OCI-LY3 (cell line): Measurements from ENCODE around the gene PIM3.

ENCODE experiments used
- EZH2phosphoT487 ChIP-seq: fragments of 200-600 bp; shearing (Covaris generic); IDR thresholded peaks from 2 replicates; pipeline ENCODE4 v1.6.1; 2018; ENCODE audit warnings: antibody characterized with exemption, mixed run types, low read depth
- TF ChIP-seq, protein P1 (sequence below): fragments of 200-600, 300-600 bp; sonication (generic); IDR thresholded peaks from 2 replicates; pipeline ENCODE4 v1.5.1; 2014; ENCODE audit warnings: antibody characterized with exemption, low read length, low read depth

DNA sequence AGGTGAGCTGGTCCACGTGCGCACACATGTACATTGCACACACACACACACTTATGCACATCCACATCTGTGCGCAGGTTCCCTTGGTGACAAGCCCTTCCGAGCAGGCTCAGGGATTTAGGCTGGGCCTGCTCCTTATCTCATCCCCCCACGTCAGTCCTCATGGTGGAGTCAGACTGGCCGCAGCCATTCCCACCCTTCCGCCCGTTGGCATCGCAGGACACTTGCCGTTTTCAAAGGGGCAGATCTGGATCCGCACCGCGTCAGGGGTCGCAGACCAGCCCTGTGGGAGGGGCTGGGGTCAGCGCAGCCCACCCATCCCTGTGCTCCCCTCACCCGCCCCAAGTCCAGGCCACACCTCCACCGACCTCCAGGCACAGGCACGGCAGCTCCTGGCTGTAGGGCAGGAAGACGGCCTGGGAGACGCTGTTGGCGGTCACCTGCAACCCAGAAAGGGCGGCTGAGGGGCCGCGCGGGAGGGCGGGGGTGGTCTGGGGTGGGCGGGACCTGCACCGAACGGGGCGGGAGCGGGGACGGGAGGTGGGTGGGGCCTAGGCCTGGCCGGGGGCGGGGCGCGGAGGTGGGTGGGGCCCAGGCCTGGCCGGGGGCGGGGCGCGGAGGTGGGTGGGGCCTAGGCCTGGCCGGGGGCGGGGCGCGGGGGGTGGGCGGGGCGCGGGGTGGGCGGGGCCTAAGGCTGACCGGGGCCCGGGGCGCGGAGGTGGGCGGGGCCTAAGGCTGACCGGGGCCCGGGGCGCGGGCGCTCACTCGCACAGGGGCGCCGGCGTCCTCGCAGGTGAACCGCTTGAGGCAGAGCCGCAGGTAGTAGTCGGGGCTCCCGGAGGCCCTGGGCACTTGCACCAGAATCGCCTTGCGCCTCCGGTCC is 38.7 kb downstream of the PIM3 start:
- TF ChIP-seq, protein P1, sequence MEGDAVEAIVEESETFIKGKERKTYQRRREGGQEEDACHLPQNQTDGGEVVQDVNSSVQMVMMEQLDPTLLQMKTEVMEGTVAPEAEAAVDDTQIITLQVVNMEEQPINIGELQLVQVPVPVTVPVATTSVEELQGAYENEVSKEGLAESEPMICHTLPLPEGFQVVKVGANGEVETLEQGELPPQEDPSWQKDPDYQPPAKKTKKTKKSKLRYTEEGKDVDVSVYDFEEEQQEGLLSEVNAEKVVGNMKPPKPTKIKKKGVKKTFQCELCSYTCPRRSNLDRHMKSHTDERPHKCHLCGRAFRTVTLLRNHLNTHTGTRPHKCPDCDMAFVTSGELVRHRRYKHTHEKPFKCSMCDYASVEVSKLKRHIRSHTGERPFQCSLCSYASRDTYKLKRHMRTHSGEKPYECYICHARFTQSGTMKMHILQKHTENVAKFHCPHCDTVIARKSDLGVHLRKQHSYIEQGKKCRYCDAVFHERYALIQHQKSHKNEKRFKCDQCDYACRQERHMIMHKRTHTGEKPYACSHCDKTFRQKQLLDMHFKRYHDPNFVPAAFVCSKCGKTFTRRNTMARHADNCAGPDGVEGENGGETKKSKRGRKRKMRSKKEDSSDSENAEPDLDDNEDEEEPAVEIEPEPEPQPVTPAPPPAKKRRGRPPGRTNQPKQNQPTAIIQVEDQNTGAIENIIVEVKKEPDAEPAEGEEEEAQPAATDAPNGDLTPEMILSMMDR = no peak
- TF ChIP-seq EZH2phosphoT487 = no peak
